CD4-positive, alpha-beta T cell (primary cell): ENCODE measurements around the gene PTGR2. TPM values are rescaled to one million over a fixed set of nuclear protein-coding genes. Genes with fewer than 3 reads are reported as not detected.
"Not testable (repeated sequence)": the region's sequence is repeated elsewhere in the genome, so short reads cannot be mapped to it uniquely, and the experiment has no call there.

Experiments
- ATAC-seq: fragments of 200-7000 bp; cut with Tn5 transposase; one replicate; pipeline ENCODE4 v1.10.0; 2022; ENCODE audit warnings: mild to moderate bottlenecking; ENCODE audit not compliant: poor library complexity
- CTCF ChIA-PET: fragments of 350-600 bp; sonication (Branson Sonifier 250); formaldehyde crosslinking; loops from one replicate; lab custom pipeline; 2021; ENCODE audit warnings: antibody characterized with exemption, inconsistent platforms; lab: Charles Lee
- POLR2A ChIA-PET: fragments of 350-600 bp; sonication (Branson Sonifier 250); formaldehyde crosslinking; loops from one replicate; lab custom pipeline; 2021; ENCODE audit warnings: antibody characterized with exemption, inconsistent platforms; lab: Charles Lee
- DNase-seq, 14 experiments: peaks; one replicate each; pipeline ENCODE4 v3.0.0-alpha.2; 2013 to 2020; ENCODE audit warnings: mixed read lengths in 2 of 14
- H3K27ac ChIP-seq, 2 donors: one replicate each; pipeline versions ENCODE4 v1.5.1 to v1.7.0; 2013; ENCODE audit warnings: low read length in 2 of 2, low read depth in 1 of 2, mild to moderate bottlenecking in 1 of 2
- H3K27me3 ChIP-seq, 2 experiments: 1 replicate in 1 of 2; 2 replicates in 1 of 2; pipeline versions ENCODE4 v1.6.1 to v1.7.0; 2013; ENCODE audit warnings: low read length in 2 of 2, control low read depth in 1 of 2, mild to moderate bottlenecking in 1 of 2, moderate library complexity in 1 of 2; ENCODE audit not compliant: insufficient read depth in 2 of 2, control insufficient read depth in 1 of 2
- H3K36me3 ChIP-seq: one replicate; pipeline ENCODE4 v1.6.1; 2013; ENCODE audit warnings: low read length, control low read depth; ENCODE audit not compliant: insufficient read depth
- H3K4me1 ChIP-seq: one replicate; pipeline ENCODE4 v1.6.1; 2013; ENCODE audit warnings: low read length, control low read depth; ENCODE audit not compliant: insufficient read depth
- H3K4me3 ChIP-seq: one replicate; pipeline ENCODE4 v1.5.1; 2013; ENCODE audit warnings: mild to moderate bottlenecking, low read length, moderate library complexity
- H3K9me3 ChIP-seq, 2 experiments: 1 replicate in 1 of 2; 2 replicates in 1 of 2; pipeline versions ENCODE4 v1.6.1 to v1.7.0; 2013; ENCODE audit warnings: low read length in 2 of 2, mild to moderate bottlenecking in 2 of 2, control low read depth in 1 of 2, moderate library complexity in 1 of 2; ENCODE audit not compliant: control insufficient read depth in 1 of 2, insufficient read depth in 1 of 2
- H3K27ac Mint-ChIP-seq: one replicate; pipeline ENCODE4 v1.8.0; 2020; ENCODE audit warnings: mixed read lengths
- H3K27me3 Mint-ChIP-seq: one replicate; pipeline ENCODE4 v1.8.0; 2021; ENCODE audit warnings: mixed read lengths
- H3K36me3 Mint-ChIP-seq: one replicate; pipeline ENCODE4 v1.8.0; 2021; ENCODE audit warnings: low read depth, mixed read lengths
- H3K4me1 Mint-ChIP-seq: one replicate; pipeline ENCODE4 v1.8.0; 2021; ENCODE audit warnings: low read depth, mixed read lengths
- H3K4me3 Mint-ChIP-seq: one replicate; pipeline ENCODE4 v1.8.0; 2020; ENCODE audit warnings: mild to moderate bottlenecking, mixed read lengths
- H3K9me3 Mint-ChIP-seq: one replicate; pipeline ENCODE4 v1.8.0; 2020; ENCODE audit warnings: mixed read lengths
- CTCF ChIP-seq: fragments of 200-600 bp; IDR thresholded peaks from one replicate; pipeline ENCODE4 v1.8.0; 2022; ENCODE audit warnings: antibody characterized with exemption, mild to moderate bottlenecking
- intact Hi-C, 2 experiments: fragments of 100-400 bp; cut with DNase I in 1 of 2; cut with micrococcal nuclease in 1 of 2; formaldehyde crosslinking; loops; one replicate each; pipeline versions ENCODE4 v1.15.1 to v1.9.0; 2023 to 2025; cut with DNase I, micrococcal nuclease
- total RNA-seq, 174 experiments: library from RNA in 2 of 174; stranded (reverse) in 2 of 174; gene quantifications; one replicate each; pipeline ENCODE4 v1.2.3 and lab custom pipeline; 2021 to 2026

The PTGR2 gene
- total RNA-seq, 2 experiments from 2014 or later: 0.70 to 1.1 TPM

GRCh38 chr14:73865534-73866113, 14.0 kb downstream of the PTGR2 start:
- DNase-seq: no peak
- H3K9me3 Mint-ChIP-seq: no peaks in the 10 kb centered on the region
- no peaks in the 10 kb centered on the region for H3K27me3 Mint-ChIP-seq
- H3K4me3 ChIP-seq: no peak overlapping the region
- H3K27ac Mint-ChIP-seq: no peak overlapping the region
- no peaks in the 10 kb centered on the region for H3K36me3 ChIP-seq
- intact Hi-C loops: loop anchor here in 1 of 2 experiments (2.0 kb wide), 1 partner anchor 137 kb away; no protein-coding TSS in a partner anchor
- ChIA-PET CTCF (no interaction called here), POLR2A (no interaction called here)
- no peak overlapping the region for H3K27ac ChIP-seq
- TF ChIP-seq CTCF: no peak
- no peak for ATAC-seq
- peaks cover 28% of the 10 kb centered on the region for H3K36me3 Mint-ChIP-seq
- no peak overlapping the region for H3K4me3 Mint-ChIP-seq
- H3K4me1 Mint-ChIP-seq: no peaks in the 10 kb centered on the region
- no peaks in the 10 kb centered on the region for H3K9me3 ChIP-seq
- H3K27me3 ChIP-seq: no peaks in the 10 kb centered on the region
- H3K4me1 ChIP-seq: no peaks in the 10 kb centered on the region

- ATAC-seq, H3K4me1 Mint-ChIP-seq, H3K9me3 ChIP-seq, H3K27me3 ChIP-seq, H3K4me3 Mint-ChIP-seq, H3K27me3 Mint-ChIP-seq, H3K4me1 ChIP-seq, H3K36me3 ChIP-seq, H3K27ac Mint-ChIP-seq, H3K27ac ChIP-seq, DNase-seq, H3K4me3 ChIP-seq, intact Hi-C loops, H3K9me3 Mint-ChIP-seq, CTCF ChIA-PET: not testable (repeated sequence)
- POLR2A ChIA-PET: interaction anchor here (0.7 to 1.3 kb wide), 2 partner anchors 17 to 24 kb away, joined by 3 to 4 read pairs; partner anchors contain the start of gene ZNF410
- peaks cover 14% of the 10 kb centered on the region for H3K36me3 Mint-ChIP-seq
Observed at GRCh38 chr14:73869754-73870153, 18.1 kb downstream of the PTGR2 start.

GRCh38 chr14:73870525-73871235, 19.0 kb downstream of the PTGR2 start:
- no peaks in the 10 kb centered on the region for H3K9me3 Mint-ChIP-seq
- DNase-seq (no peak), ATAC-seq (no peak)
- no peak overlapping the region for H3K4me3 ChIP-seq
- CTCF ChIA-PET: no interaction called here
- H3K4me1 Mint-ChIP-seq: no peaks in the 10 kb centered on the region
- H3K4me1 ChIP-seq: no peaks in the 10 kb centered on the region
- peaks cover 14% of the 10 kb centered on the region for H3K36me3 Mint-ChIP-seq
- no peaks in the 10 kb centered on the region for H3K27me3 Mint-ChIP-seq
- no peaks in the 10 kb centered on the region for H3K27me3 ChIP-seq
- H3K4me3 Mint-ChIP-seq: no peak overlapping the region
- no peak overlapping the region for H3K27ac Mint-ChIP-seq
- no peaks in the 10 kb centered on the region for H3K36me3 ChIP-seq
- no peaks in the 10 kb centered on the region for H3K9me3 ChIP-seq
- POLR2A ChIA-PET: interaction anchor here (0.7 kb wide), 1 partner anchor 23 kb away, joined by 3 read pairs; no protein-coding TSS in a partner anchor
- intact Hi-C loops: no loop called here
- TF ChIP-seq CTCF: no peak
- no peak overlapping the region for H3K27ac ChIP-seq
